Sigmoid colon (tissue), 4 donors: ENCODE data around the gene SMC3.

Experiments
- EP300 ChIP-seq, 4 donors: sonication (generic); formaldehyde crosslinking; IDR thresholded peaks; one replicate each; pipeline ENCODE4 v1.6.1; 2017; ENCODE audit warnings: antibody characterized with exemption in 4 of 4
- TF ChIP-seq, protein P1 (sequence below), 4 experiments: fragments of 450-650 bp in 3 of 4; fragments of 200-600 bp in 1 of 4; IDR thresholded peaks; one replicate each; pipeline ENCODE4 v1.5.1; 2016 to 2019; ENCODE audit warnings: antibody characterized with exemption in 4 of 4, mild to moderate bottlenecking in 3 of 4, moderate library complexity in 2 of 4

DNA sequence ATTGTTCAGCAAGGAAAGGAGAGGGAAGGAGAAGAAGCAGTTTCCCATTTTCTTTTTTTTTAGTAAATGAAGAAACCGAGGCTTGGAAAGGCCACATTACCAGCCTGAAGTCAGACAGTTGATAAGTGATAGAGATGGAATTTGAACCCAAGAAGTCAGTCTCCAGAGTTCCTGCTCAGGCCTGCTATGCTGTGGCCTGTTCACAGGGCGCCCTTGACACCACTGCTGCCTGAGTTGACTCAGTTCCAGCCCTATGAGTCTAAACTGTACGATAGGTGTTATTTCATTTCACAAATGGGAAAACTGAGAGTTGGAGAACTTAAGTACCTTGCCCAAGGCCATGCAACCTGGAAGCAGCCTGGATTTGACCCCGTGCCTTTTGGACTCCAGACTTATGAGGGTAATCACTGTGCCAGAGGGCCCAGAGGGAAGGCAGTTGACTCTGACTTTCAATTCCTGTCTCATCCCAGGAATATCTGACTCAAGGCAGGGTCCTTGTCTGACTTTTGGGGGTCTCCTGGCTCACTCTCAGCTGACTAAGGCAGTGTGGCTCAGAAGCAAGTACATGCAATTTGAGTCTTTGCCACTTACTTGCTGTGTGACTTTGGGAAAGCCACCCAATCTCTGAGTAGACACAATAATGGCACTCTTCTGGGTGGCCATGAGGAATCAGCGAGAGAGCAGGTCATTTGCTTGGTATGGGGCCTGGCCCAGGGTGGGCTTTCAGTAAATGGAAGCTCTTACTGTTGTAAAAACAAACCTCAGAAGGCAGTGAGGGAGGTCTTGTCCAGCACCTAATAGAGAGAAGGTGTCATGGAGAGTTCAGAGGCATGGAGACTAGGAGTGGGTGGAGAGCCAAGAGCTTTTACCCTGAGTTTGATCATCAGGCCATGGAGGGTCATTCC, 58.7 kb downstream of the SMC3 start:
- TF ChIP-seq, protein P1, sequence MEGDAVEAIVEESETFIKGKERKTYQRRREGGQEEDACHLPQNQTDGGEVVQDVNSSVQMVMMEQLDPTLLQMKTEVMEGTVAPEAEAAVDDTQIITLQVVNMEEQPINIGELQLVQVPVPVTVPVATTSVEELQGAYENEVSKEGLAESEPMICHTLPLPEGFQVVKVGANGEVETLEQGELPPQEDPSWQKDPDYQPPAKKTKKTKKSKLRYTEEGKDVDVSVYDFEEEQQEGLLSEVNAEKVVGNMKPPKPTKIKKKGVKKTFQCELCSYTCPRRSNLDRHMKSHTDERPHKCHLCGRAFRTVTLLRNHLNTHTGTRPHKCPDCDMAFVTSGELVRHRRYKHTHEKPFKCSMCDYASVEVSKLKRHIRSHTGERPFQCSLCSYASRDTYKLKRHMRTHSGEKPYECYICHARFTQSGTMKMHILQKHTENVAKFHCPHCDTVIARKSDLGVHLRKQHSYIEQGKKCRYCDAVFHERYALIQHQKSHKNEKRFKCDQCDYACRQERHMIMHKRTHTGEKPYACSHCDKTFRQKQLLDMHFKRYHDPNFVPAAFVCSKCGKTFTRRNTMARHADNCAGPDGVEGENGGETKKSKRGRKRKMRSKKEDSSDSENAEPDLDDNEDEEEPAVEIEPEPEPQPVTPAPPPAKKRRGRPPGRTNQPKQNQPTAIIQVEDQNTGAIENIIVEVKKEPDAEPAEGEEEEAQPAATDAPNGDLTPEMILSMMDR (IDR thresholded peaks at IDR 0.05) = no peak
- TF ChIP-seq EP300 (IDR thresholded peaks at IDR 0.05) = no peak
